ENCODE data around the gene SBK3.

The SBK3 gene

GRCh38 chr19:55553217-55554182 lies 8.2 kb upstream of the SBK3 start:
- Histone ChIP-seq H4K20me1 (no peaks in the 10 kb centered on the region), H3K9me3 (no peaks in the 10 kb centered on the region), H3K27me3 (no peaks in the 10 kb centered on the region), H3K4me2 (peak overlapping the region; percentile 45), H3K4me3 (no peak overlapping the region), H3K4me1 (peaks cover 52% of the 10 kb centered on the region), H3K9ac (no peak overlapping the region), H3K27ac (peak overlapping the region; percentile 20; the same call in 1 of the 2 replicates), H3K36me3 (no peaks in the 10 kb centered on the region)
- no peak for TF ChIP-seq Cebpa-rat (IDR thresholded peaks at IDR 0.05)

GRCh38 chr19:55552620-55553019 lies 7.3 kb upstream of the SBK3 start:
- peak overlapping the region; percentile 20; the same call in 1 of the 2 replicates for H3K27ac ChIP-seq
- peak overlapping the region; percentile 45 for H3K4me2 ChIP-seq
- no peak for TF ChIP-seq Cebpa-rat (IDR thresholded peaks at IDR 0.05)
- H3K36me3 ChIP-seq, result no peaks in the 10 kb centered on the region
- no peak overlapping the region for H3K9ac ChIP-seq
- H3K27me3 ChIP-seq, result no peaks in the 10 kb centered on the region
- no peak overlapping the region for H3K4me3 ChIP-seq
- H3K9me3 ChIP-seq, result no peaks in the 10 kb centered on the region
- H4K20me1 ChIP-seq, result no peaks in the 10 kb centered on the region
- peaks cover 61% of the 10 kb centered on the region for H3K4me1 ChIP-seq

GRCh38 chr19:55552206-55552605 lies 6.9 kb upstream of the SBK3 start:
- H3K9me3 ChIP-seq, result no peaks in the 10 kb centered on the region
- peak overlapping the region; percentile 45 for H3K4me2 ChIP-seq
- no peak overlapping the region for H3K27ac ChIP-seq
- no peak overlapping the region for H3K4me3 ChIP-seq
- H3K27me3 ChIP-seq, result no peaks in the 10 kb centered on the region
- no peaks in the 10 kb centered on the region for H4K20me1 ChIP-seq
- H3K4me1 ChIP-seq, result peaks cover 65% of the 10 kb centered on the region
- no peak overlapping the region for H3K9ac ChIP-seq
- no peaks in the 10 kb centered on the region for H3K36me3 ChIP-seq
- TF ChIP-seq Cebpa-rat (IDR thresholded peaks at IDR 0.05), result no peak

GRCh38 chr19:55550321-55550650 lies 4.9 kb upstream of the SBK3 start:
- H3K4me1 ChIP-seq, result peaks cover 84% of the 10 kb centered on the region
- H3K4me2 ChIP-seq, result peak overlapping the region; percentile 85
- peak overlapping the region; percentile 95 for H3K27ac ChIP-seq
- H3K9ac ChIP-seq, result peak overlapping the region; percentile 72
- H3K4me3 ChIP-seq, result peak overlapping the region; percentile 59
- no peaks in the 10 kb centered on the region for H4K20me1 ChIP-seq
- no peaks in the 10 kb centered on the region for H3K9me3 ChIP-seq
- TF ChIP-seq Cebpa-rat (IDR thresholded peaks at IDR 0.05), result no peak
- H3K36me3 ChIP-seq, result no peaks in the 10 kb centered on the region
- no peaks in the 10 kb centered on the region for H3K27me3 ChIP-seq

- Histone ChIP-seq H3K36me3 (no peaks in the 10 kb centered on the region), H3K27me3 (no peaks in the 10 kb centered on the region), H3K4me1 (peaks cover 90% of the 10 kb centered on the region), H3K27ac (peak overlapping the region; percentile 95), H3K9ac (peak overlapping the region; percentile 72), H3K4me3 (peak overlapping the region; percentile 59), H3K9me3 (no peaks in the 10 kb centered on the region), H3K4me2 (peak overlapping the region; percentile 85), H4K20me1 (no peaks in the 10 kb centered on the region)
- no peak for TF ChIP-seq Cebpa-rat (IDR thresholded peaks at IDR 0.05)
Observed at GRCh38 chr19:55549500-55550320, 4.4 kb upstream of the SBK3 start.

GRCh38 chr19:55546822-55547614 lies 1.7 kb upstream of the SBK3 start:
- no peaks in the 10 kb centered on the region for H3K27me3 ChIP-seq

GRCh38 chr19:55546011-55546410 lies 668 bp upstream of the SBK3 start:
- Histone ChIP-seq H3K9ac (peak overlapping the region; percentile 81), H3K9me3 (no peaks in the 10 kb centered on the region), H4K20me1 (no peaks in the 10 kb centered on the region), H3K36me3 (no peaks in the 10 kb centered on the region), H3K27me3 (no peaks in the 10 kb centered on the region), H3K27ac (peak overlapping the region; percentile 95), H3K4me2 (peak overlapping the region; percentile 85), H3K4me1 (peaks cover 67% of the 10 kb centered on the region), H3K4me3 (no peak overlapping the region)
- TF ChIP-seq Cebpa-rat (IDR thresholded peaks at IDR 0.05), result no peak

More at GRCh38 chr19:55546822-55547614, 1.7 kb upstream of the SBK3 start:
- no peak for TF ChIP-seq Cebpa-rat (IDR thresholded peaks at IDR 0.05)
- H4K20me1 ChIP-seq, result no peaks in the 10 kb centered on the region
- H3K27ac ChIP-seq, result peak overlapping the region; percentile 95
- H3K9me3 ChIP-seq, result no peaks in the 10 kb centered on the region
- peak overlapping the region; percentile 47 for H3K4me3 ChIP-seq
- H3K9ac ChIP-seq, result peak overlapping the region; percentile 81
- peak overlapping the region; percentile 85 for H3K4me2 ChIP-seq
- H3K4me1 ChIP-seq, result peaks cover 77% of the 10 kb centered on the region
- H3K36me3 ChIP-seq, result no peaks in the 10 kb centered on the region

- Histone ChIP-seq H3K4me2 (peak overlapping the region; percentile 85), H3K4me1 (peaks cover 56% of the 10 kb centered on the region), H3K9me3 (no peaks in the 10 kb centered on the region), H3K9ac (peak overlapping the region; percentile 81), H4K20me1 (no peaks in the 10 kb centered on the region), H3K27me3 (no peaks in the 10 kb centered on the region), H3K36me3 (no peaks in the 10 kb centered on the region), H3K4me3 (no peak overlapping the region), H3K27ac (peak overlapping the region; percentile 95)
- no peak for TF ChIP-seq Cebpa-rat (IDR thresholded peaks at IDR 0.05)
Observed at GRCh38 chr19:55544776-55545439, 435 bp downstream of the SBK3 start.

- no peaks in the 10 kb centered on the region for H4K20me1 ChIP-seq
- H3K27me3 ChIP-seq, result no peaks in the 10 kb centered on the region
- TF ChIP-seq Cebpa-rat (IDR thresholded peaks at IDR 0.05), result no peak
- H3K9me3 ChIP-seq, result no peaks in the 10 kb centered on the region
- no peak overlapping the region for H3K9ac ChIP-seq
- H3K27ac ChIP-seq, result no peak overlapping the region
- H3K4me1 ChIP-seq, result peaks cover 47% of the 10 kb centered on the region
- no peak overlapping the region for H3K4me2 ChIP-seq
- no peaks in the 10 kb centered on the region for H3K36me3 ChIP-seq
- H3K4me3 ChIP-seq, result no peak overlapping the region
Observed at GRCh38 chr19:55544014-55544413, 1.3 kb downstream of the SBK3 start.

Measured in BLaER1 (cell line).